Nephron (organoid): ENCODE data around the gene NFRKB.

Experiments
- H3K27ac Mint-ChIP-seq, 3 experiments: 2 replicates each; pipeline ENCODE4 v1.8.0; 2020; ENCODE audit warnings: mixed read lengths in 3 of 3, mild to moderate bottlenecking in 2 of 3, moderate library complexity in 1 of 3
- H3K27me3 Mint-ChIP-seq: 2 replicates; pipeline ENCODE4 v1.8.0; 2021; ENCODE audit warnings: low read depth, mild to moderate bottlenecking, moderate library complexity, mixed read lengths
- H3K36me3 Mint-ChIP-seq: 2 replicates; pipeline ENCODE4 v1.8.0; 2020; ENCODE audit warnings: low read depth, mixed read lengths
- H3K4me1 Mint-ChIP-seq: 2 replicates; pipeline ENCODE4 v1.8.0; 2020; ENCODE audit warnings: mixed read lengths
- H3K4me3 Mint-ChIP-seq, 3 experiments: 2 replicates each; pipeline ENCODE4 v1.8.0; 2020; ENCODE audit warnings: mild to moderate bottlenecking in 3 of 3, mixed read lengths in 3 of 3, moderate library complexity in 2 of 3
- H3K9me3 Mint-ChIP-seq: 2 replicates; pipeline ENCODE4 v1.8.0; 2020; ENCODE audit warnings: mixed read lengths
- TF ChIP-seq, protein P1 (sequence below), 3 experiments: fragments of 200-600 bp; sonication (generic); IDR thresholded peaks; one replicate each; pipeline ENCODE4 v1.5.0; 2021; ENCODE audit warnings: antibody characterized with exemption in 3 of 3; ENCODE audit not compliant: unreplicated experiment in 3 of 3

Gene NFRKB

DNA sequence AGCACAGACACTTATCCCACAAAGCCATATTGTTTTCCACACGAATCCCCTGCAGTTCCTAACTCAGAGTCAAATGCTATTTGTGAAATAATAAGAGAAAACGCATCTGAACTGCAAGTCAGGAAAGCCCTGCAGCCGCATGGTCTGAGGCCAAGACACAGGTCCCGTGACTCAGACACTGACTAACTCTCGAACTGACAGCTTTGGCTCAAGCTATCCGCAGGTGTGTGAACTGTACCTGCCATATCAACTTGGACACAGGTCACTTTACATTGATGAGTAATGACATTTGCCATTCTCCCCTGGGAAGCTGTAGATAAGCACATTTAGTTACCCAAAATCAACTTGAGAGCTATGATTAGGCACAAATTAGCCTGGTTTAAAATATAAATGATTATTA, 34.9 kb upstream of the NFRKB start:
- Mint-ChIP-seq H3K36me3 (peaks cover 58% of the 10 kb centered on the region), H3K9me3 (no peaks in the 10 kb centered on the region), H3K4me1 (peaks cover 16% of the 10 kb centered on the region), H3K27ac (no peak overlapping the region), H3K4me3 (no peak overlapping the region), H3K27me3 (no peaks in the 10 kb centered on the region)
- TF ChIP-seq, protein P1, sequence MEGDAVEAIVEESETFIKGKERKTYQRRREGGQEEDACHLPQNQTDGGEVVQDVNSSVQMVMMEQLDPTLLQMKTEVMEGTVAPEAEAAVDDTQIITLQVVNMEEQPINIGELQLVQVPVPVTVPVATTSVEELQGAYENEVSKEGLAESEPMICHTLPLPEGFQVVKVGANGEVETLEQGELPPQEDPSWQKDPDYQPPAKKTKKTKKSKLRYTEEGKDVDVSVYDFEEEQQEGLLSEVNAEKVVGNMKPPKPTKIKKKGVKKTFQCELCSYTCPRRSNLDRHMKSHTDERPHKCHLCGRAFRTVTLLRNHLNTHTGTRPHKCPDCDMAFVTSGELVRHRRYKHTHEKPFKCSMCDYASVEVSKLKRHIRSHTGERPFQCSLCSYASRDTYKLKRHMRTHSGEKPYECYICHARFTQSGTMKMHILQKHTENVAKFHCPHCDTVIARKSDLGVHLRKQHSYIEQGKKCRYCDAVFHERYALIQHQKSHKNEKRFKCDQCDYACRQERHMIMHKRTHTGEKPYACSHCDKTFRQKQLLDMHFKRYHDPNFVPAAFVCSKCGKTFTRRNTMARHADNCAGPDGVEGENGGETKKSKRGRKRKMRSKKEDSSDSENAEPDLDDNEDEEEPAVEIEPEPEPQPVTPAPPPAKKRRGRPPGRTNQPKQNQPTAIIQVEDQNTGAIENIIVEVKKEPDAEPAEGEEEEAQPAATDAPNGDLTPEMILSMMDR (IDR thresholded peaks at IDR 0.05; ENCODE audit: unreplicated experiment in 3 of 3): no peak

DNA sequence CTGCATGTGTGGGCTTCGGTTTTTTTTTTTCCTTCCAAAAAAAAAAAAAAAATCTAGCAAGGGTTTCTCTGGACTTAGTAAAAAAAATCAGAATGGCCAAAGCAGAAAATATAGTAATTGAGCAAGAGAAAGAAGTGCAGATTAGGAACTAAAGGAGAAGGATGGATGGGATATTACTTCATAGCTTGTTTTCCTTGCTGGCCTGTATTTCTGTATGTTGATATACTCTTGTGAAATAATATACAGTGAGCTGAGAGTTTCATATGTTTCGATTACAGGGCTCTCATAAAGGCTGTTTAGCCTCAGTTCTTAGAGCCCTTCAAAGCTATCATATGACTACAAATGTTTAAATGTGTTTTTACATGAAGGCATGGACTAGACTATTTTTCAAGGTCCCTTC, 34.3 kb upstream of the NFRKB start:
- no peaks in the 10 kb centered on the region for H3K27me3 Mint-ChIP-seq
- no peak overlapping the region for H3K4me3 Mint-ChIP-seq
- H3K9me3 Mint-ChIP-seq: no peaks in the 10 kb centered on the region
- peaks cover 16% of the 10 kb centered on the region for H3K4me1 Mint-ChIP-seq
- TF ChIP-seq, protein P1 (IDR thresholded peaks at IDR 0.05; ENCODE audit: unreplicated experiment in 3 of 3): no peak
- peaks cover 55% of the 10 kb centered on the region for H3K36me3 Mint-ChIP-seq
- no peak overlapping the region for H3K27ac Mint-ChIP-seq

DNA sequence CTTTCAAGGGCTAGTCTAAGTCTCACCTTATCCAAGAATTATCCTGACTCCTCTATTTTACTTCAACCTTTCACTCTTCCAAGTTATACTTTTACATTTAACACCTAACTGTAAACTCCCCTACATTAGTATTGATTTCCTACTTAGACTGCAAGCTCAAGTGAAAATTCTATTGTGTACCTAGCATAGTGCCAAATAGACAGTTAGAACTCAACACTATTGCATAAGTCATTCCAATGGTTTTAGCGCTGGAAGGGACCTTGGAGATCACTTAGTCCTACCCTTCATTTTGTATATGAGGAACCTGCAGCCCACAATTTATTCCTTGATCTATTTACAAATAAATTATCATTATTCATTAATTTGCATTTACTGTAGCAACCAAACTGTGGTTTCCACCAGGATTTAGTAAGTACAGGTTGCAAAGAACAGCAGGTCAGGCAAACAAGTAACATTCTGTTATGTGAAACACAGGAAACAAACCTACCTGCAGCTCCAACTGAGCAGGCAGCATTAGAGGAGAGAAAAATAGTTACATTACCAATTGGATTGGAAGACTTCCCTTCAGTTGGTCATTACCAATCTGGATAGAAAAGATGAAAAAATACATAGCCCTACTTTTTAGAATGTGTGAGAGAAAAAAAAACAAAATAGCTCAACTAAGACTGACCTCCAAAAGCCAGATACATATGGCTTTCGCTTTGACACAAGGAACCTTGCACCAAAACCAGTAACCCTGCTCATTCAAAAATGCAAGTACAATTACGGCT, 33.7 kb upstream of the NFRKB start:
- Mint-ChIP-seq H3K36me3 (peaks cover 55% of the 10 kb centered on the region), H3K27ac (no peak overlapping the region), H3K4me3 (no peak overlapping the region), H3K9me3 (no peaks in the 10 kb centered on the region), H3K27me3 (no peaks in the 10 kb centered on the region), H3K4me1 (peaks cover 12% of the 10 kb centered on the region)
- TF ChIP-seq, protein P1 (IDR thresholded peaks at IDR 0.05; ENCODE audit: unreplicated experiment in 3 of 3): no peak

DNA sequence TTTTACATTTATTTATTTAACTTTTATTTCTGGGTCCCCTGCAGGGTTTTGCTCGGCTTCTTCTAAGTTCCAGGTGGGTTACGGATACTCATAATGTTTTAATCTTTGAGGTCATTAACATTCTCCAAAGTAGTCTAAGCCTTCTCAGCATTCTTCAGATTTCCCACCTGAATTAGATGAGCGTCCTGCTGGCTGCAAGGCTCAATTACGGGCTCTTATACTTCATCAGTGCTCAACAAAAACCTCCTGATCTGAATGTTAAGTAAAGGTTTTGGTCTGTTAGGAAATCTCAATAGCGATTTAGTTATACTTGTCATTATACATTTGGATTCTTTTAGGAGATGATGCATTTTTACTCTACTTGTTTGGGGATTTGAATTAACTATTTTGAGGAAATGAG, 27.3 kb upstream of the NFRKB start:
- Mint-ChIP-seq H3K27ac (no peak overlapping the region), H3K9me3 (no peaks in the 10 kb centered on the region), H3K36me3 (peaks cover 36% of the 10 kb centered on the region), H3K27me3 (no peaks in the 10 kb centered on the region), H3K4me1 (no peaks in the 10 kb centered on the region), H3K4me3 (no peak overlapping the region)
- TF ChIP-seq, protein P1 (IDR thresholded peaks at IDR 0.05; ENCODE audit: unreplicated experiment in 3 of 3): no peak

DNA sequence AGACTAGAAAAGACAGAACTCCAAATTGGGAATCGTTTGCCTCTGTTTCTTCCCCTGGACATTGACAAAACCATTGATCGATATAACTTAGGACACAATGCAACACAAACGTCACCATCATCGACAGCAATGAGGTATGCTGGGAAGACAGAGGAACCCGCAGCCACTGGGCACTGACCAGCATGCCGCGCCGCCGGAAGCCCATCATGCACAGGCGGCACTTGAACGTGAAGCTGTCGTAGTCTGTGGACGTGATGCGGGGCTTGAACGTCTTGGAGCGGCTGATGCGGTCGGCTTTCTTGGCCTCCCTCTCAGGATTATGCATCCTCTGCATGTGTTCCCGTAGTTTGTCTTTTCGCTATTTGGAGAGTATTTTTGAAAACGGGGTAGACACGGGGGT, 23.0 kb upstream of the NFRKB start:
- H3K27me3 Mint-ChIP-seq: no peaks in the 10 kb centered on the region
- H3K4me3 Mint-ChIP-seq: no peak overlapping the region
- no peak overlapping the region for H3K27ac Mint-ChIP-seq
- H3K36me3 Mint-ChIP-seq: peaks cover 31% of the 10 kb centered on the region
- TF ChIP-seq, protein P1 (IDR thresholded peaks at IDR 0.05; ENCODE audit: unreplicated experiment in 3 of 3): no peak
- H3K9me3 Mint-ChIP-seq: no peaks in the 10 kb centered on the region
- no peaks in the 10 kb centered on the region for H3K4me1 Mint-ChIP-seq

DNA sequence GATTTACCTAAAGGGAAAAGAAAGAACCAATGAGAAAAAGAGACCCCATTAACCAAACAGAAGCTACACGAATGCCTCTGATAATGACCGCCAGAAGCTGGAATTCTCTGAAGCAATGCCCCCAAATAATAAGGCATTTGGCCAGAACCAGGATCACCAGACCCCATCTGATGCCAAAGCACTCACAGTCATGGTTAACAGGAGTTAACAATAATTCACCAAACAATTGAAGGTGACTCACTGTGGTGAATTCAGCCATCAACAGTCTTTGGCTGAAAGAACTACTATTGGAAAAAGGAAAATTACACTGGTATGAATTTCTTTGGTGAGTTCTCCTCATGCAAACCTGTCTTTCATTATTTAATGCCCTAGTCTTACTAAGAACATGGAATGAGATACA, 21.9 kb upstream of the NFRKB start:
- H3K27me3 Mint-ChIP-seq: no peaks in the 10 kb centered on the region
- TF ChIP-seq, protein P1 (IDR thresholded peaks at IDR 0.05; ENCODE audit: unreplicated experiment in 3 of 3): no peak
- no peaks in the 10 kb centered on the region for H3K4me1 Mint-ChIP-seq
- H3K9me3 Mint-ChIP-seq: no peaks in the 10 kb centered on the region
- H3K27ac Mint-ChIP-seq: no peak overlapping the region
- H3K4me3 Mint-ChIP-seq: no peak overlapping the region
- H3K36me3 Mint-ChIP-seq: peaks cover 33% of the 10 kb centered on the region
